B cell (primary cell): ENCODE data around the gene FHIT. TPM values are rescaled to one million over a fixed set of nuclear protein-coding genes. Genes with fewer than 3 reads are reported as not detected.

Experiments used
- ATAC-seq: fragments of 200-7000 bp; cut with Tn5 transposase; one replicate; pipeline ENCODE4 v1.10.0; 2021; ENCODE audit warnings: low read depth, mild to moderate bottlenecking, moderate number of reproducible peaks, moderate library complexity
- CTCF ChIA-PET: fragments of 350-600 bp; sonication (Branson Sonifier 250); formaldehyde crosslinking; loops from one replicate; lab custom pipeline; 2021; ENCODE audit warnings: antibody characterized with exemption, inconsistent platforms; lab: Charles Lee
- POLR2A ChIA-PET: fragments of 350-600 bp; sonication (Branson Sonifier 250); formaldehyde crosslinking; loops from one replicate; lab custom pipeline; 2021; ENCODE audit warnings: antibody characterized with exemption; lab: Charles Lee
- DNase-seq: peaks from one replicate; pipeline ENCODE4 v3.0.0; 2013
- H2AFZ ChIP-seq: 2 replicates; pipeline ENCODE4 v1.6.1; 2012; ENCODE audit warnings: mild to moderate bottlenecking, low read depth, low read length; ENCODE audit not compliant: insufficient read depth, poor library complexity, severe bottlenecking
- H3K27ac ChIP-seq, 2 donors: 1 replicate in 1 of 2; 2 replicates in 1 of 2; pipeline ENCODE4 v1.5.1; 2012 to 2013; ENCODE audit warnings: low read length in 2 of 2, mild to moderate bottlenecking in 2 of 2, moderate library complexity in 1 of 2
- H3K27me3 ChIP-seq, 4 experiments: fragments of 200-600 bp in 1 of 4; sonication (generic) in 1 of 4; replicated peaks in 1 of 4; 1 replicate in 2 of 4; 2 replicates in 2 of 4; pipeline versions ENCODE4 v1.6.1 to v1.7.0; 2013 to 2016; ENCODE audit warnings: low read length in 3 of 4, mild to moderate bottlenecking in 2 of 4, mixed read lengths in 1 of 4, moderate library complexity in 1 of 4; ENCODE audit not compliant: insufficient read depth in 4 of 4, control insufficient read depth in 3 of 4; ENCODE audit errors: control extremely low read depth in 1 of 4
- H3K36me3 ChIP-seq, 2 experiments: replicated peaks in 1 of 2; 1 replicate in 1 of 2; 2 replicates in 1 of 2; pipeline versions ENCODE4 v1.6.1 to v1.7.1; 2013; ENCODE audit warnings: low read length in 1 of 2; ENCODE audit not compliant: insufficient read depth in 2 of 2, control insufficient read depth in 1 of 2; ENCODE audit errors: control extremely low read depth in 1 of 2, extremely low read depth in 1 of 2
- H3K4me1 ChIP-seq, 2 donors: fragments of 200-600 bp in 1 of 2; sonication (generic) in 1 of 2; 1 replicate in 1 of 2; 2 replicates in 1 of 2; pipeline versions ENCODE4 v1.5.1 to v1.6.1; 2013 to 2017; ENCODE audit warnings: low read length in 2 of 2; ENCODE audit not compliant: control insufficient read depth in 2 of 2, insufficient read depth in 2 of 2
- H3K4me2 ChIP-seq: replicated peaks from 2 replicates; pipeline ENCODE3; 2012; ENCODE audit warnings: mild to moderate bottlenecking, low read depth, low read length; ENCODE audit not compliant: poor library complexity, severe bottlenecking
- H3K4me3 ChIP-seq, 5 experiments: fragments of 200-600 bp in 1 of 5; sonication (generic) in 1 of 5; 1 replicate in 3 of 5; 2 replicates in 2 of 5; pipeline versions ENCODE4 v1.5.1 to v1.7.0; 2011 to 2016; ENCODE audit warnings: low read length in 4 of 5, mild to moderate bottlenecking in 4 of 5, low read depth in 2 of 5, control low read depth in 1 of 5, moderate library complexity in 1 of 5; ENCODE audit not compliant: insufficient read depth in 1 of 5; ENCODE audit errors: control extremely low read depth in 1 of 5, extremely low read depth in 1 of 5
- H3K79me2 ChIP-seq: fragments of 200-600 bp; sonication (generic); one replicate; pipeline ENCODE4 v1.6.0; 2016; ENCODE audit warnings: low read length; ENCODE audit not compliant: control insufficient read depth, insufficient read depth
- H3K9ac ChIP-seq: fragments of 200-600 bp; sonication (generic); 2 replicates; pipeline ENCODE4 v1.6.1; 2017; ENCODE audit warnings: mild to moderate bottlenecking, low read length, moderate library complexity
- H3K9me3 ChIP-seq, 3 donors: one replicate each; pipeline versions ENCODE4 v1.6.1 to v1.7.1; 2013; ENCODE audit warnings: low read length in 2 of 3; ENCODE audit not compliant: control insufficient read depth in 2 of 3, insufficient read depth in 1 of 3; ENCODE audit errors: control extremely low read depth in 1 of 3
- H4K20me1 ChIP-seq: 2 replicates; pipeline ENCODE4 v1.6.0; 2012; ENCODE audit warnings: mild to moderate bottlenecking, low read length; ENCODE audit not compliant: insufficient read depth, control insufficient read depth, poor library complexity, severe bottlenecking
- H3K27ac Mint-ChIP-seq: one replicate; pipeline ENCODE4 v1.8.0; 2021; ENCODE audit warnings: mixed read lengths
- H3K27me3 Mint-ChIP-seq: one replicate; pipeline ENCODE4 v1.8.0; 2021; ENCODE audit warnings: mixed read lengths
- H3K4me1 Mint-ChIP-seq: one replicate; pipeline ENCODE4 v1.8.0; 2021; ENCODE audit warnings: mixed read lengths
- H3K4me3 Mint-ChIP-seq: one replicate; pipeline ENCODE4 v1.8.0; 2021; ENCODE audit warnings: mixed read lengths
- H3K9me3 Mint-ChIP-seq: one replicate; pipeline ENCODE4 v1.8.0; 2022; ENCODE audit warnings: mixed read lengths; ENCODE audit not compliant: insufficient read depth
- EZH2 ChIP-seq: IDR thresholded peaks from 2 replicates; pipeline ENCODE4 v1.6.1; 2012; ENCODE audit warnings: borderline replicate concordance, low read depth, mild to moderate bottlenecking, moderate library complexity, low read length; ENCODE audit not compliant: insufficient read depth, poor library complexity, severe bottlenecking
- WGBS: methylation state at CpG from one replicate; pipeline ENCODE4 v1.1.5; 2013; ENCODE audit warnings: missing lambda C conversion rate; ENCODE audit not compliant: insufficient coverage; 5-methylcytosine and 5-hydroxymethylcytosine counted together
- intact Hi-C: fragments of 100-400 bp; cut with micrococcal nuclease; formaldehyde crosslinking; loops from one replicate; pipeline ENCODE4 v1.10.0; 2022
- polyA plus RNA-seq: library from polyadenylated mRNA; depleted of rRNA; stranded (reverse); fragments of >200 nt; gene quantifications from 2 replicates; pipeline ENCODE4 v1.2.3, GENCODE V29; 2012
- total RNA-seq, 2 donors: library from RNA; stranded (reverse); fragments of 120-200 nt in 1 of 2; gene quantifications; 1 replicate in 1 of 2; 2 replicates in 1 of 2; pipeline versions ENCODE4 v1.2.3 to v1.2.4, GENCODE V29; 2013 to 2022
- TF ChIP-seq, protein P1 (sequence below): fragments of 200-600 bp; IDR thresholded peaks from one replicate; pipeline ENCODE4 v1.8.0; 2022; ENCODE audit warnings: antibody characterized with exemption, mild to moderate bottlenecking

The FHIT gene
- total and polyA plus RNA-seq, 2 donors (not counting 1 experiment from before 2014, with no cell fraction given) = 1.7 to 7.8 TPM

DNA sequence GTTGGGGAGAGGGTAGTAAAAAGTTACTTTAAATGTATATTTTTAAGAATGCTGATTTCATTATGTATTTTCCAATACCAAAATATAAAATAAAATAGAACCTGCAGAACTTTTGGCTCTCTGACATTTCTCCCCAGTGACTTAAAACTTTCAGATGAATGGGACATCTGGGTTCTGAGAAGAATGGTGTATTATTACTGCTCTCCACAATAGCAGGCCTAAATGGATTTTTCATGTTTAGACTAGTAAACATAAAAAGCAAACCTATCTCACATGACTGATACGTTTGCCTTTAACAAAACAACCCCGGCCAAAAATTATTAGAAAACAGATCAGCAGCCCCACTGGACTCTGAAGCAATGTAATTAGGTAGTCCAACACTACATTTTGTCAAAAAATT is 73.8 kb downstream of the FHIT start:
- no peak overlapping the region for H3K27ac Mint-ChIP-seq

DNA sequence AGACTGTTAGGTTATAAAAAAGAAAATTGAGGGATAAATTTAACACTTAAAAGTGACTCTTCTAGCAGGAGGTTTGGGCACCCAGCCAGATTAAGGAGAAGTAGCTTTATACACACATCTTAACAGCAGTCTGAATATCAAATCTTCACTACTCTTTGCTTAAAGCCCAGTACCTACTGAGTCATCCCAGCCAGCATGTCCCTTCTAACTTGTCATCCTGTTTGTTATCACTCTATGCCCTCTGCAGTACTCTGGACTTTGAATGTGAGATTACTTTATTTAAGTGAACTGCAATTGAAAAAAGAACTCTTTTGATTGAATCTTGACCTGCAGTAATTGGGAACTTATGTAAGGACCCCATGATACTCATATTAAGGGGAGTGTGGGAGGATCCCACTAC is 77.6 kb downstream of the FHIT start:
- ATAC-seq = no peak
- H3K9ac ChIP-seq = no peak overlapping the region
- no peaks in the 10 kb centered on the region for H3K9me3 ChIP-seq
- Mint-ChIP-seq H3K4me1 (no peaks in the 10 kb centered on the region), H3K27me3 (no peaks in the 10 kb centered on the region), H3K27ac (no peak overlapping the region), H3K9me3 (peaks cover 3% of the 10 kb centered on the region), H3K4me3 (no peak overlapping the region)
- ChIA-PET POLR2A (no interaction called here), CTCF (no interaction called here)
- H3K79me2 ChIP-seq = no peaks in the 10 kb centered on the region
- TF ChIP-seq, protein P1, sequence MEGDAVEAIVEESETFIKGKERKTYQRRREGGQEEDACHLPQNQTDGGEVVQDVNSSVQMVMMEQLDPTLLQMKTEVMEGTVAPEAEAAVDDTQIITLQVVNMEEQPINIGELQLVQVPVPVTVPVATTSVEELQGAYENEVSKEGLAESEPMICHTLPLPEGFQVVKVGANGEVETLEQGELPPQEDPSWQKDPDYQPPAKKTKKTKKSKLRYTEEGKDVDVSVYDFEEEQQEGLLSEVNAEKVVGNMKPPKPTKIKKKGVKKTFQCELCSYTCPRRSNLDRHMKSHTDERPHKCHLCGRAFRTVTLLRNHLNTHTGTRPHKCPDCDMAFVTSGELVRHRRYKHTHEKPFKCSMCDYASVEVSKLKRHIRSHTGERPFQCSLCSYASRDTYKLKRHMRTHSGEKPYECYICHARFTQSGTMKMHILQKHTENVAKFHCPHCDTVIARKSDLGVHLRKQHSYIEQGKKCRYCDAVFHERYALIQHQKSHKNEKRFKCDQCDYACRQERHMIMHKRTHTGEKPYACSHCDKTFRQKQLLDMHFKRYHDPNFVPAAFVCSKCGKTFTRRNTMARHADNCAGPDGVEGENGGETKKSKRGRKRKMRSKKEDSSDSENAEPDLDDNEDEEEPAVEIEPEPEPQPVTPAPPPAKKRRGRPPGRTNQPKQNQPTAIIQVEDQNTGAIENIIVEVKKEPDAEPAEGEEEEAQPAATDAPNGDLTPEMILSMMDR = no peak
- no peak for TF ChIP-seq EZH2
- no peaks in the 10 kb centered on the region for H4K20me1 ChIP-seq
- no peak overlapping the region for H3K4me2 ChIP-seq
- H3K4me3 ChIP-seq = no peak overlapping the region
- no peaks in the 10 kb centered on the region for H3K27me3 ChIP-seq
- no peaks in the 10 kb centered on the region for H3K4me1 ChIP-seq
- no peak overlapping the region for H2AFZ ChIP-seq
- intact Hi-C loops = no loop called here
- H3K27ac ChIP-seq = no peak overlapping the region
- H3K36me3 ChIP-seq = no peaks in the 10 kb centered on the region
- DNase-seq = no peak

More for the DNA sequence above, 73.8 kb downstream of the FHIT start:
- ChIA-PET POLR2A (no interaction called here), CTCF (no interaction called here)
- Histone ChIP-seq H3K27me3 (no peaks in the 10 kb centered on the region), H4K20me1 (no peaks in the 10 kb centered on the region), H3K9ac (no peak overlapping the region), H3K4me3 (no peak overlapping the region), H3K27ac (no peak overlapping the region), H3K4me2 (no peak overlapping the region), H2AFZ (no peak overlapping the region), H3K36me3 (no peaks in the 10 kb centered on the region), H3K4me1 (peaks cover under 1 to 5% of the 10 kb centered on the region in 2 donors), H3K79me2 (no peaks in the 10 kb centered on the region), H3K9me3 (no peaks in the 10 kb centered on the region)
- intact Hi-C loops = no loop called here
- whole genome bisulfite sequencing = no CpG with 5 or more reads among the region's 2 CpGs
- DNase-seq (no peak), ATAC-seq (no peak)
- H3K4me1 Mint-ChIP-seq = peaks cover 18% of the 10 kb centered on the region
- peaks cover 3% of the 10 kb centered on the region for H3K9me3 Mint-ChIP-seq
- TF ChIP-seq, protein P1 = no peak
- no peaks in the 10 kb centered on the region for H3K27me3 Mint-ChIP-seq
- no peak overlapping the region for H3K4me3 Mint-ChIP-seq
